Peyer's patch (tissue), 4 donors: Measurements from ENCODE around the gene SETD2.

Source experiments
- POLR2A ChIP-seq, 2 donors: fragments of 450-650 bp; IDR thresholded peaks; one replicate each; pipeline ENCODE4 v1.5.1; 2017; ENCODE audit warnings: antibody characterized with exemption in 2 of 2, mild to moderate bottlenecking in 2 of 2, moderate library complexity in 2 of 2
- TF ChIP-seq, protein P1 (sequence below), 6 experiments: fragments of 450-650 bp in 4 of 6; fragments of 200-600 bp in 2 of 6; sonication (generic) in 1 of 6; IDR thresholded peaks; one replicate each; pipeline ENCODE4 v1.5.1; 2017 to 2019; ENCODE audit warnings: antibody characterized with exemption in 6 of 6, mild to moderate bottlenecking in 3 of 6, moderate library complexity in 1 of 6

GRCh38 chr3:46987743-46988401 lies 176.0 kb downstream of the SETD2 start:
- TF ChIP-seq, protein P1, sequence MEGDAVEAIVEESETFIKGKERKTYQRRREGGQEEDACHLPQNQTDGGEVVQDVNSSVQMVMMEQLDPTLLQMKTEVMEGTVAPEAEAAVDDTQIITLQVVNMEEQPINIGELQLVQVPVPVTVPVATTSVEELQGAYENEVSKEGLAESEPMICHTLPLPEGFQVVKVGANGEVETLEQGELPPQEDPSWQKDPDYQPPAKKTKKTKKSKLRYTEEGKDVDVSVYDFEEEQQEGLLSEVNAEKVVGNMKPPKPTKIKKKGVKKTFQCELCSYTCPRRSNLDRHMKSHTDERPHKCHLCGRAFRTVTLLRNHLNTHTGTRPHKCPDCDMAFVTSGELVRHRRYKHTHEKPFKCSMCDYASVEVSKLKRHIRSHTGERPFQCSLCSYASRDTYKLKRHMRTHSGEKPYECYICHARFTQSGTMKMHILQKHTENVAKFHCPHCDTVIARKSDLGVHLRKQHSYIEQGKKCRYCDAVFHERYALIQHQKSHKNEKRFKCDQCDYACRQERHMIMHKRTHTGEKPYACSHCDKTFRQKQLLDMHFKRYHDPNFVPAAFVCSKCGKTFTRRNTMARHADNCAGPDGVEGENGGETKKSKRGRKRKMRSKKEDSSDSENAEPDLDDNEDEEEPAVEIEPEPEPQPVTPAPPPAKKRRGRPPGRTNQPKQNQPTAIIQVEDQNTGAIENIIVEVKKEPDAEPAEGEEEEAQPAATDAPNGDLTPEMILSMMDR (IDR thresholded peaks at IDR 0.05), result no peak
- TF ChIP-seq POLR2A (IDR thresholded peaks at IDR 0.05), result no peak
